HCT116 (cell line): ENCODE data around the gene LRRTM4. TPM values are rescaled to one million over a fixed set of nuclear protein-coding genes. Genes with fewer than 3 reads are reported as not detected.

Experiments
- ATAC-seq: fragments of 200-7000 bp; cut with Tn5 transposase; 2 replicates; pipeline ENCODE4 v1.9.1; 2020; ENCODE audit warnings: mild to moderate bottlenecking, moderate library complexity
- BruUV-seq: library from RNA; stranded (reverse); fragments of 400-500 nt; replicated peaks from 2 replicates; lab custom pipeline; 2021; lab: Mats Ljungman, UMichigan
- CTCF ChIA-PET: fragments of 300-600 bp; sonication (Branson Sonifier 250); formaldehyde crosslinking; loops from one replicate; lab custom pipeline; 2021; ENCODE audit warnings: antibody characterized with exemption; lab: Charles Lee
- POLR2A ChIA-PET: fragments of 300-600, 350-600 bp; sonication (Branson Sonifier 250); formaldehyde crosslinking; loops from one replicate; lab custom pipeline; 2021; ENCODE audit warnings: antibody characterized with exemption; lab: Charles Lee
- RAD21 ChIA-PET, 2 experiments: fragments of 300-600 bp; sonication (Branson Sonifier 250); formaldehyde crosslinking; loops; one replicate each; lab custom pipeline; 2023; ENCODE audit warnings: low total read pairs in 2 of 2; ENCODE audit not compliant: uncharacterized antibody in 2 of 2, unreplicated experiment in 2 of 2, low non-redundant PET in 1 of 2; lab: Charles Lee
- DNase-seq: peaks from one replicate; pipeline ENCODE4 v3.0.0-alpha.2; 2010; ENCODE audit warnings: low read depth, low spot score
- H2AFZ ChIP-seq: fragments of 200-600 bp; shearing (Covaris generic), sonication (generic); 2 replicates; pipeline ENCODE4 v1.6.1; 2017; ENCODE audit warnings: low read depth, mixed run types, mixed read lengths, antibody characterized with exemption, low read length; ENCODE audit not compliant: poor library complexity, severe bottlenecking
- H3K27ac ChIP-seq: 2 replicates; pipeline ENCODE4 v1.5.1; 2012; ENCODE audit warnings: low read depth, low read length
- H3K27me3 ChIP-seq: fragments of 200-600 bp; sonication (generic); 2 replicates; pipeline ENCODE4 v1.6.1; 2016; ENCODE audit warnings: mixed run types, low read length, mixed read lengths; ENCODE audit not compliant: insufficient read depth
- H3K36me3 ChIP-seq, 2 experiments: fragments of 200-500 bp in 1 of 2; fragments of 200-600 bp in 1 of 2; sonication (Bioruptor generic) in 1 of 2; sonication (generic) in 1 of 2; 2 replicates each; pipeline versions ENCODE4 v1.5.1 to v1.6.1; 2014 to 2016; ENCODE audit warnings: low read length in 2 of 2, inconsistent platforms in 1 of 2, mixed read lengths in 1 of 2, mixed run types in 1 of 2; ENCODE audit not compliant: insufficient read depth in 2 of 2, control insufficient read depth in 1 of 2
- H3K4me1 ChIP-seq, 2 experiments: fragments of 200-600 bp in 1 of 2; sonication (generic) in 1 of 2; 2 replicates each; pipeline versions ENCODE4 v1.5.1 to v1.6.1; 2012 to 2017; ENCODE audit warnings: low read length in 2 of 2, inconsistent platforms in 1 of 2, mild to moderate bottlenecking in 1 of 2, mixed read lengths in 1 of 2, mixed run types in 1 of 2, moderate library complexity in 1 of 2; ENCODE audit not compliant: insufficient read depth in 2 of 2, control insufficient read depth in 1 of 2
- H3K4me2 ChIP-seq: fragments of 200-600 bp; sonication (generic); 2 replicates; pipeline ENCODE4 v1.6.1; 2017; ENCODE audit warnings: mixed run types, low read length, mixed read lengths
- H3K4me3 ChIP-seq, 2 experiments: fragments of 200-600 bp in 1 of 2; sonication (generic) in 1 of 2; replicated peaks in 1 of 2; 2 replicates each; pipeline ENCODE4 v1.5.1; 2011 to 2016; ENCODE audit warnings: low read length in 2 of 2, control low read depth in 1 of 2, low read depth in 1 of 2, mild to moderate bottlenecking in 1 of 2, mixed read lengths in 1 of 2, mixed run types in 1 of 2
- H3K79me2 ChIP-seq: fragments of 200-600 bp; sonication (generic); 2 replicates; pipeline ENCODE4 v1.6.1; 2017; ENCODE audit warnings: mild to moderate bottlenecking, mixed run types, low read length, moderate library complexity, mixed read lengths; ENCODE audit not compliant: insufficient read depth
- H3K9ac ChIP-seq: fragments of 200-600 bp; sonication (generic); 2 replicates; pipeline ENCODE4 v1.6.1; 2016; ENCODE audit warnings: low read length, mixed read lengths
- H3K9me2 ChIP-seq: fragments of 200-600 bp; sonication (generic), shearing (Covaris generic); 2 replicates; pipeline ENCODE4 v1.6.1; 2017; ENCODE audit warnings: mixed run types, mild to moderate bottlenecking, moderate library complexity; ENCODE audit not compliant: insufficient read depth
- H3K9me3 ChIP-seq, 2 experiments: fragments of 200-500 bp in 1 of 2; fragments of 200-600 bp in 1 of 2; sonication (Bioruptor generic) in 1 of 2; sonication (generic) in 1 of 2; 2 replicates each; pipeline ENCODE4 v1.6.1; 2014 to 2017; ENCODE audit warnings: low read length in 2 of 2, mixed read lengths in 2 of 2, inconsistent platforms in 1 of 2, low read depth in 1 of 2, mild to moderate bottlenecking in 1 of 2, mixed run types in 1 of 2, moderate library complexity in 1 of 2; ENCODE audit not compliant: control insufficient read depth in 1 of 2, insufficient read depth in 1 of 2
- H4K20me1 ChIP-seq: fragments of 200-600 bp; sonication (generic), shearing (Covaris generic); 2 replicates; pipeline ENCODE4 v1.6.1; 2017; ENCODE audit warnings: mixed run types, mild to moderate bottlenecking, moderate library complexity; ENCODE audit not compliant: insufficient read depth
- CBX3 ChIP-seq: IDR thresholded peaks from 2 replicates; pipeline ENCODE4 v1.6.1; 2012; ENCODE audit warnings: low read depth
- CTCF ChIP-seq, 3 experiments: fragments of 200-600 bp in 1 of 3; sonication (generic) in 1 of 3; IDR thresholded peaks in 2 of 3; conservative IDR thresholded peaks in 1 of 3; 2 replicates each; pipeline ENCODE4 v1.5.1; 2012 to 2017; ENCODE audit warnings: low read depth in 2 of 3, low read length in 2 of 3, antibody characterized with exemption in 1 of 3, borderline replicate concordance in 1 of 3, control low read depth in 1 of 3, mild to moderate bottlenecking in 1 of 3, mixed read lengths in 1 of 3, mixed run types in 1 of 3, moderate library complexity in 1 of 3; ENCODE audit not compliant: insufficient read depth in 1 of 3
- EGR1 ChIP-seq: IDR thresholded peaks from 2 replicates; pipeline ENCODE4 v1.6.1; 2012; ENCODE audit warnings: low read depth
- EZH2 ChIP-seq: fragments of 200-600 bp; sonication (generic); IDR thresholded peaks from 2 replicates; pipeline ENCODE4 v1.6.1; 2017; ENCODE audit warnings: antibody characterized with exemption, mixed run types
- EZH2phosphoT487 ChIP-seq: fragments of 200-600 bp; IDR thresholded peaks from 2 replicates; pipeline ENCODE4 v1.6.1; 2018; ENCODE audit warnings: antibody characterized with exemption, borderline replicate concordance
- JUND ChIP-seq: IDR thresholded peaks from 2 replicates; pipeline ENCODE4 v1.6.1; 2012
- POLR2A ChIP-seq: IDR thresholded peaks from 2 replicates; pipeline ENCODE4 v1.7.0; 2011; ENCODE audit warnings: borderline replicate concordance; ENCODE audit not compliant: insufficient read depth, insufficient read length; ENCODE audit errors: extremely low read depth
- POLR2AphosphoS5 ChIP-seq: IDR thresholded peaks from 2 replicates; pipeline ENCODE4 v1.6.1; 2011; ENCODE audit warnings: mild to moderate bottlenecking, low read depth, low read length, moderate library complexity
- RAD21 ChIP-seq: IDR thresholded peaks from 2 replicates; pipeline ENCODE4 v1.6.1; 2012; ENCODE audit warnings: low read depth, mild to moderate bottlenecking
- SIN3A ChIP-seq: IDR thresholded peaks from 2 replicates; pipeline ENCODE4 v1.6.1; 2012; ENCODE audit warnings: low read depth
- SP1 ChIP-seq: IDR thresholded peaks from 2 replicates; pipeline ENCODE4 v1.6.1; 2012; ENCODE audit warnings: low read depth
- SRF ChIP-seq: IDR thresholded peaks from 2 replicates; pipeline ENCODE4 v1.6.1; 2012; ENCODE audit warnings: low read depth
- TCF7L2 ChIP-seq: IDR thresholded peaks from 2 replicates; pipeline ENCODE4 v1.7.0; 2011; ENCODE audit warnings: borderline replicate concordance, inconsistent platforms; ENCODE audit not compliant: insufficient read depth, insufficient read length; ENCODE audit errors: extremely low read depth
- ZNF274 ChIP-seq: fragments of 200-500 bp; sonication (Bioruptor generic); IDR thresholded peaks from 2 replicates; pipeline ENCODE4 v1.6.1; 2014; ENCODE audit warnings: mild to moderate bottlenecking, low read depth, low read length, inconsistent platforms
- intact Hi-C: fragments of 100-400 bp; cut with micrococcal nuclease; formaldehyde crosslinking; loops from 2 replicates; pipeline ENCODE4 v1.10.0; 2022
- total RNA-seq: library from RNA; stranded (reverse); gene quantifications from one replicate; pipeline ENCODE4 v1.2.1, GENCODE V29; 2021; ENCODE audit not compliant: unreplicated experiment
- TF ChIP-seq, protein P1 (sequence below): IDR thresholded peaks from 2 replicates; pipeline ENCODE4 v1.6.1; 2012
- TF ChIP-seq, protein P2 (sequence below): IDR thresholded peaks from 2 replicates; pipeline ENCODE4 v1.6.1; 2012

Gene LRRTM4
- total RNA-seq, 1 experiment from 2014 or later, result 0.25 TPM

DNA sequence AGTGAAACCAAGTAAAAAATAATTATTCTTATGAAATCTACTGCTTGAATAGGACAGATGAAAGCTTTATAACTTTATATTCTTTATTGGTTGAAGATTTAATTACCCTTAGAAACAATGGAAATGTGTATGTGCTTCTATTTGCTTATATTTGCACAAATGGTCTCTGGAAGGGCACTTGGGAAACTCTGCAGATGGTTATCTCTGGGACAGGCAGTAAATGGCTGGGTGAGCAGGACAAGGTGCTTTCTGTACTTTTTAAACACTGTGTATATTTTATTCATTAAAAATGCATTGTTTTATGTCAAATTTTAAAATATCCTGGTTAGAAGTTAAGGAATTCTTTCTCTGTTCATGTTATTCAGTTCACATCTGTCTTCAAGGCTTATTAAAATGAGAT, 131.1 kb downstream of the LRRTM4 start:
- no peak overlapping the region for H3K27ac ChIP-seq
- no peak overlapping the region for H3K4me3 ChIP-seq
- peaks cover 7 to 25% of the 10 kb centered on the region in 2 experiments; a peak in 2 of 4 replicates for H3K9me3 ChIP-seq
- H3K4me1 ChIP-seq, result no peaks in the 10 kb centered on the region
- POLR2A ChIA-PET, result no interaction called here
- TF ChIP-seq EGR1, result no peak
- TF ChIP-seq, protein P1, sequence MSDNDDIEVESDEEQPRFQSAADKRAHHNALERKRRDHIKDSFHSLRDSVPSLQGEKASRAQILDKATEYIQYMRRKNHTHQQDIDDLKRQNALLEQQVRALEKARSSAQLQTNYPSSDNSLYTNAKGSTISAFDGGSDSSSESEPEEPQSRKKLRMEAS, result no peak
- TF ChIP-seq EZH2phosphoT487, result no peak
- no peak for TF ChIP-seq CBX3
- no peak for TF ChIP-seq EZH2
- no peak for TF ChIP-seq JUND
- TF ChIP-seq SIN3A, result no peak
- TF ChIP-seq POLR2A, result no peak
- no peak for TF ChIP-seq SP1
- TF ChIP-seq TCF7L2, result no peak
- no peak for TF ChIP-seq POLR2AphosphoS5
- TF ChIP-seq, protein P2, sequence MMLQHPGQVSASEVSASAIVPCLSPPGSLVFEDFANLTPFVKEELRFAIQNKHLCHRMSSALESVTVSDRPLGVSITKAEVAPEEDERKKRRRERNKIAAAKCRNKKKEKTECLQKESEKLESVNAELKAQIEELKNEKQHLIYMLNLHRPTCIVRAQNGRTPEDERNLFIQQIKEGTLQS, result no peak
- TF ChIP-seq CTCF (IDR thresholded peaks at IDR 0.05 in 2 of 3, conservative IDR thresholded peaks at IDR 0.05 in 1 of 3; ENCODE audit: borderline replicate concordance in 1 of 3, insufficient read depth in 1 of 3, low read depth in 2 of 3, low read length in 2 of 3), result no peak
- no peak for TF ChIP-seq RAD21
- TF ChIP-seq ZNF274, result no peak
- TF ChIP-seq SRF, result no peak
- H3K9me2 ChIP-seq, result no peaks in the 10 kb centered on the region
- H3K27me3 ChIP-seq, result no peaks in the 10 kb centered on the region
- ATAC-seq (no peak), DNase-seq (no peak)
- no peak overlapping the region for H2AFZ ChIP-seq
- BruUV-seq, result no TSS peak
- CTCF ChIA-PET, result no interaction called here
- no peaks in the 10 kb centered on the region for H3K79me2 ChIP-seq
- no peak overlapping the region for H3K9ac ChIP-seq
- no peaks in the 10 kb centered on the region for H4K20me1 ChIP-seq
- intact Hi-C loops, result no loop called here
- no peak overlapping the region for H3K4me2 ChIP-seq
- RAD21 ChIA-PET, result no interaction called here
- no peaks in the 10 kb centered on the region for H3K36me3 ChIP-seq
